Prostate gland (tissue), 2 donors: ENCODE measurements around the gene DBF4B. TPM values are rescaled to one million over a fixed set of nuclear protein-coding genes. Genes with fewer than 3 reads are reported as not detected.

Experiments
- DNase-seq: peaks from one replicate; pipeline ENCODE4 v3.0.0-alpha.2; 2019; ENCODE audit warnings: low spot score
- H3K27ac ChIP-seq, 2 donors: fragments of 200-600 bp; sonication (generic); 2 replicates each; pipeline ENCODE4 v1.5.1; 2017 to 2019
- H3K27me3 ChIP-seq: fragments of 200-600 bp; sonication (generic); replicated peaks from 2 replicates; pipeline ENCODE4 v1.5.1; 2019; ENCODE audit not compliant: insufficient read depth
- H3K36me3 ChIP-seq, 2 donors: fragments of 200-600 bp; sonication (generic); 1 replicate in 1 of 2; 2 replicates in 1 of 2; pipeline versions ENCODE4 v1.5.1 to v1.8.1; 2017 to 2019
- H3K4me1 ChIP-seq: fragments of 200-600 bp; sonication (generic); replicated peaks from 2 replicates; pipeline ENCODE4 v1.5.1; 2019
- H3K4me3 ChIP-seq, 2 donors: fragments of 200-600 bp; sonication (generic); 2 replicates each; pipeline ENCODE4 v1.5.1; 2017 to 2019
- H3K9me3 ChIP-seq: fragments of 200-600 bp; sonication (generic); 2 replicates; pipeline ENCODE4 v1.5.1; 2017
- POLR2A ChIP-seq: fragments of 450-650 bp; IDR thresholded peaks from one replicate; pipeline ENCODE4 v1.6.1; 2016; ENCODE audit warnings: antibody characterized with exemption, mild to moderate bottlenecking
- POLR2AphosphoS5 ChIP-seq: sonication (generic); formaldehyde crosslinking; IDR thresholded peaks from one replicate; pipeline ENCODE4 v1.6.1; 2017; ENCODE audit warnings: antibody characterized with exemption
- WGBS: methylation state at CpG from one replicate; pipeline ENCODE4 v1.1.5; 2018; 5-methylcytosine and 5-hydroxymethylcytosine counted together
- intact Hi-C: fragments of 100-400 bp; cut with DNase I; formaldehyde crosslinking; loops from one replicate; pipeline ENCODE4 v1.14.2; 2022
- total RNA-seq, 2 donors: library from RNA; depleted of rRNA; stranded (reverse); fragments of >200 nt; gene quantifications; one replicate each; pipeline ENCODE4 v1.1.0, GENCODE V29; 2016
- TF ChIP-seq, protein P1 (sequence below), 4 experiments: fragments of 200-600 bp in 2 of 4; fragments of 450-650 bp in 2 of 4; sonication (generic) in 2 of 4; IDR thresholded peaks; 1 replicate in 3 of 4; 2 replicates in 1 of 4; pipeline ENCODE4 v1.5.1; 2016 to 2019; ENCODE audit warnings: antibody characterized with exemption in 4 of 4, mild to moderate bottlenecking in 2 of 4, moderate library complexity in 2 of 4

Gene DBF4B
- total RNA-seq, 2 donors from 2014 or later: 5.3 to 20.1 TPM

DNA sequence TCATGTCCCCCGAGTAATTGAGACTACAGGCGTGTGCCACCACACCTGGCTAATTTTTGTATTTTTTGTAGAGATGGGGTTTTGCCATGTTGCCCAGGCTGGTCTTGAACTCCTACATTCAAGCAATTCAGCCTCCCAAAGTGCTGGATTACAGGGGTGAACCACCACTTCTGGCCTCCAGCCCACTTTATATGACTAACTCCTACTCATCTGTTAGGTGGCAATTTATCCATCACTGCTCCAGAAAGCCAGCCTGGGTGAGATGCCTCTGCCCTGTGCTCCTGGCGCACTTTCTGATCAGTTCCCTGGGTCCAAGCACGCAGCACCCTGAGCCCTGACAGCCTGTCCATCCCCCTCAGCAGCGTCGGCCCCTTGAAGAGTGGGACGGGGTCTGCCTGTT lies 79.7 kb downstream of the DBF4B start:
- 88% methylated on average over 7 of the region's 7 CpGs for WGBS
- DNase-seq: no peak
- H3K4me3 ChIP-seq: no peak overlapping the region
- intact Hi-C loops: loop anchor here (5.0 kb wide), 1 partner anchor 39 kb away; no protein-coding TSS in a partner anchor
- H3K9me3 ChIP-seq: no peaks in the 10 kb centered on the region
- H3K36me3 ChIP-seq: no peaks in the 10 kb centered on the region
- TF ChIP-seq POLR2A (no peak), POLR2AphosphoS5 (no peak)
- TF ChIP-seq, protein P1, sequence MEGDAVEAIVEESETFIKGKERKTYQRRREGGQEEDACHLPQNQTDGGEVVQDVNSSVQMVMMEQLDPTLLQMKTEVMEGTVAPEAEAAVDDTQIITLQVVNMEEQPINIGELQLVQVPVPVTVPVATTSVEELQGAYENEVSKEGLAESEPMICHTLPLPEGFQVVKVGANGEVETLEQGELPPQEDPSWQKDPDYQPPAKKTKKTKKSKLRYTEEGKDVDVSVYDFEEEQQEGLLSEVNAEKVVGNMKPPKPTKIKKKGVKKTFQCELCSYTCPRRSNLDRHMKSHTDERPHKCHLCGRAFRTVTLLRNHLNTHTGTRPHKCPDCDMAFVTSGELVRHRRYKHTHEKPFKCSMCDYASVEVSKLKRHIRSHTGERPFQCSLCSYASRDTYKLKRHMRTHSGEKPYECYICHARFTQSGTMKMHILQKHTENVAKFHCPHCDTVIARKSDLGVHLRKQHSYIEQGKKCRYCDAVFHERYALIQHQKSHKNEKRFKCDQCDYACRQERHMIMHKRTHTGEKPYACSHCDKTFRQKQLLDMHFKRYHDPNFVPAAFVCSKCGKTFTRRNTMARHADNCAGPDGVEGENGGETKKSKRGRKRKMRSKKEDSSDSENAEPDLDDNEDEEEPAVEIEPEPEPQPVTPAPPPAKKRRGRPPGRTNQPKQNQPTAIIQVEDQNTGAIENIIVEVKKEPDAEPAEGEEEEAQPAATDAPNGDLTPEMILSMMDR (IDR thresholded peaks at IDR 0.05): no peak
- H3K27me3 ChIP-seq: no peaks in the 10 kb centered on the region
- no peaks in the 10 kb centered on the region for H3K4me1 ChIP-seq
- H3K27ac ChIP-seq: no peak overlapping the region

DNA sequence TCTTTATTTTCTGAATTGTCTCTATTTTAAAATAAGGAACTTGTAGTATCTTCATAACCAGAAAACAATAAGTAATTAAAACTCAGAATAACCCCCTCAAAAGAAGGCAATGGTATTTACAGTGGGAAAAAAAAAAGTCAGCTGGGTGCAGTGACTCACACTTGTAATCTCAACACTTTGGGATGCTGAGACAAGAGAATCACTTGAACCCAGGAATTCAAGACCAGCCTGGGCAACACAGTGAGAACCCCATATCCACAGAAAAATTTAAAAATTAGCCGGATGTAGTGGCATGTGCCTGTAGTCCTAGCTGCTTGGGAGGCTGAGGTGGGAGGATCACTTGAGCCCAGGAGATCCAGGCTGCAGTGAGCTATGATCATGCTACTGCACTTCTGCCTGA lies 83.8 kb downstream of the DBF4B start:
- H3K9me3 ChIP-seq: no peaks in the 10 kb centered on the region
- DNase-seq: no peak
- intact Hi-C loops: no loop called here
- 94% methylated on average over 1 of the region's 1 CpG for WGBS
- no peak overlapping the region for H3K27ac ChIP-seq
- no peaks in the 10 kb centered on the region for H3K4me1 ChIP-seq
- no peaks in the 10 kb centered on the region for H3K36me3 ChIP-seq
- TF ChIP-seq, protein P1 (IDR thresholded peaks at IDR 0.05): no peak
- TF ChIP-seq POLR2AphosphoS5 (no peak), POLR2A (no peak)
- no peaks in the 10 kb centered on the region for H3K27me3 ChIP-seq
- no peak overlapping the region for H3K4me3 ChIP-seq

DNA sequence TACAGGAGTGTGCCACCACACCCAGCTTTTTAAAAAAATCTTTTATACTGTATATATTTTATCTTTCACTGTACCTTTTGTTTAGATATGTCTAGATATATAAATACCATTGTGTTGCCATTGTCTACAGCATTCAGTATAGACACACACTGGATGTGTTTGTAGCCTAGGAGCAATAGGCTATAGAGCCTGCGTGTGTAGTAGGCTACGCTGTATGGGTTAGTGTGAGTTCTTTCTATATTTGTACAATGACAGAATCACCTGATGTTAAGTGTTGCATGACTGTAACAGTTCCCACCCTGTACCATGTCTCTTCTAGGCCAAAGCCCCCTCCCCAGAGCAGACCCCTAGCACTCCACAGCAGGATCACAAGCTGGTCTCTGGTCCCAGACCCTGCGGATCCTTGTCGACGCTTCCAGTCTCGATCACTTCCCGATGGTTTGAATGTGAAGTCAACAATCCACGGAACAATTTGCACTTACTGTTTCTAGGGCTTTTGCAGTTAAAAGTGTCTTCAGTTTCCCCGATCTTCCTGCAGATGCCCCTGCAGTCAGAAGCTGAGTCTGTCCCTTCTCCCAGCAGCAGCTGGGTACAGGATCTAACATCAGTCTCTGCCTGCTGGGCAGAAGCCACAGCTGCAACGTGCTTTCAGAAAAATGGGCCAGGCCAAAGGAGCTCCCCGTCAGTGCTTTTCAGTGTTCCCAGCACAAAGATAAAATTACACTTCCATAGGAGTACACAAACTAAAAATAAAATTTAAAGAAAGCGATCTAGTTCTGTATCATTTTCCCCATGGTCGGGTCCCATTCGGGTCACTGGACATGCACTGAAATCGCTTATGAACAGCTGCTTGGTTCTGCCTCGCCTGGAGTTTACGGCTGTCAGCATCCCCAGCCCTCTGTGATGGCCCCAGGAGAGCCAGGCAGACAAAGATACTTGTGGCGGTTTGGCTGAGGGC lies 85.7 kb downstream of the DBF4B start:
- Histone ChIP-seq H3K36me3 (no peaks in the 10 kb centered on the region), H3K9me3 (no peaks in the 10 kb centered on the region), H3K4me3 (no peak overlapping the region), H3K27me3 (no peaks in the 10 kb centered on the region), H3K27ac (peak overlapping the region in 1 of 2 donors; percentile 33), H3K4me1 (no peaks in the 10 kb centered on the region)
- 74% methylated on average over 18 of the region's 18 CpGs for WGBS
- DNase-seq: no peak
- intact Hi-C loops: no loop called here
- TF ChIP-seq POLR2A (no peak), POLR2AphosphoS5 (no peak)
- TF ChIP-seq, protein P1 (IDR thresholded peaks at IDR 0.05): no peak

DNA sequence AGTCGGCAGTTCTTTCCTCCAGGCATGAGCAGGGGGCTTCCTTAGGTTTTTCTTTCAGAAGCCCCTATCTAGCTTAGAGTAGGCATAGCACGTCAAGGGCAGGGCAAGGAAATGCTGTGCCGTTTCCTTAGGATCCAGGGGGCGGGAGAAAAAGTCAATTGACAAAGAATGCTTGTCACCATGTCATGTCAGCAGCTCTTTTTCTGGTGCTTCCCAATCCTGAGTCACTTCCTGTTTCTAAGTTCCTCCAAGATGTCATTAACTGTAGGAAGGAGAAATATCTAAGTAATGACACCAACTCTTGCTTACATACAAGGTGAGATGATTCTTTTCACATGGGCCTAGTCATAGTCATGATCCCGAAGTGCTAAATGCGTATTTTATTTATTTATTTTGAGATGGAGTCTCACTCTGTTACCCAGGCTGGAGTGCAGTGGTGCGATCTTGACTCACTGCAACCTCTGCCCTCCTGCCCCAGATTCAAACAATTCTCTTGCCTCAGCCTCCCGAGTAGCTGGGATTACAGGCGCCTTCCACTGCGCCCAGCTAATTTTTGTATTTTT lies 86.5 kb downstream of the DBF4B start:
- no peaks in the 10 kb centered on the region for H3K36me3 ChIP-seq
- H3K27ac ChIP-seq: peak overlapping the region; percentile 33 to 36
- 53% methylated on average over 10 of the region's 10 CpGs for WGBS
- H3K27me3 ChIP-seq: no peaks in the 10 kb centered on the region
- H3K4me3 ChIP-seq: no peak overlapping the region
- intact Hi-C loops: no loop called here
- no peak for TF ChIP-seq POLR2AphosphoS5
- TF ChIP-seq, protein P1 (IDR thresholded peaks at IDR 0.05): no peak
- TF ChIP-seq POLR2A: no peak
- H3K4me1 ChIP-seq: no peaks in the 10 kb centered on the region
- DNase-seq: no peak
- H3K9me3 ChIP-seq: no peaks in the 10 kb centered on the region
